Left cardiac atrium (tissue), 4 donors: ENCODE results near the gene EPAS1. TPM values are rescaled to one million over a fixed set of nuclear protein-coding genes. Genes with fewer than 3 reads are reported as not detected.

Source experiments
- ATAC-seq, 2 donors: fragments of 200-7000 bp; cut with Tn5 transposase; one replicate each; pipeline ENCODE4 v1.9.1; 2020; ENCODE audit warnings: mild to moderate bottlenecking in 2 of 2, moderate library complexity in 2 of 2
- DNase-seq: peaks from one replicate; pipeline ENCODE4 v3.0.0-alpha.2; 2020
- intact Hi-C, 2 donors: fragments of 100-400 bp; cut with DNase I; formaldehyde crosslinking; loops; one replicate each; pipeline versions ENCODE4 v1.14.1 to v1.15.1; 2022 to 2023
- long read RNA-seq: library from polyadenylated mRNA; unstranded; transcript quantifications from one replicate; pipeline ENCODE4 v2.0.0, GENCODE V29; 2021
- total RNA-seq, 2 donors: library from RNA; stranded (reverse); fragmentation: NEBNext Ultra II Directional; extraction: Animal tissue kit (Norgen Biotek cat#: 25700); gene quantifications; one replicate each; pipeline ENCODE4 v1.2.1, GENCODE V29; 2021
- donor health status: DM: no; HTN: yes; CAD: no.
- donor health status: DM: no; HTN: yes; CAD: no; lungs with severe emphysema.
- donor health status: DM: yes; HTN: yes; CAD: no.
- donor health status: Dilated cardiomyopathy.

Gene EPAS1
- total RNA-seq, result 100 to 1,000 TPM; 262 to 377 TPM
- long read RNA-seq, full-length matches to known transcripts, result 29 of 91 reads
- long read RNA-seq, partial matches to known transcripts, result 57 of 91 reads
- long read RNA-seq, other reads (novel, unspliced or antisense), result 5 of 91 reads

- intact Hi-C loops, result loop anchor here (5.0 to 10.0 kb wide), 4 partner anchors 68 to 235 kb away; no protein-coding TSS in a partner anchor
Measured at GRCh38 chr2:46296840-46297545, at the start of gene EPAS1. TSS of gene EPAS1 (plus strand) at chr2:46297407. CDS start at chr2:46297912, 505 bp downstream.

DNA sequence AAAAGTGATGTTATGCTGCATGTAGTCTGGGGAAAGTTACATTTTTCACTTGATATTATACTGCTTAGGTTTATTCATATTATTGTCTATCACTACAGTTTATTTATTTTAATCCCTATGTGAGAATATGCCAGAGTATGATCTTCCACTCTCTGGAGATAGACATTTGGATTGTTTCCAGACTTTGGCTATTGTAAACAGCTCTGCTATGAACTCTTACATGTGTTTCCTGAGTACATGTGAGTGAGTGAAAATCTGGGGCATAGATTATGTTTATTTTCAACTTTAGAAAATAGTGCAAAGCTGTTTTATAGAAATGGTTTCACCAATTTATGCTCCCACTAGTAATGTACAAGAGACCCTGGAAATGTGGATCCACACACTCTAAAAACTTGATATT lies 49.0 kb upstream of the EPAS1 start:
- intact Hi-C loops, result no loop called here
- no peak for DNase-seq
- peak; percentile 14 to 20 for ATAC-seq

More at GRCh38 chr2:46296840-46297545, at the start of gene EPAS1:
- DNase-seq (peak; percentile 97), ATAC-seq (peak; percentile 87)

GRCh38 chr2:46249654-46250053 lies 47.6 kb upstream of the EPAS1 start:
- intact Hi-C loops, result no loop called here
- ATAC-seq (no peak), DNase-seq (no peak)

GRCh38 chr2:46252891-46253659 lies 44.1 kb upstream of the EPAS1 start:
- peak; percentile 80 for DNase-seq
- intact Hi-C loops, result loop anchor here in 1 of 2 donors (1.0 kb wide), 1 partner anchor 22 kb away; no protein-coding TSS in a partner anchor
- ATAC-seq, result peak; percentile 88 to 90

DNA sequence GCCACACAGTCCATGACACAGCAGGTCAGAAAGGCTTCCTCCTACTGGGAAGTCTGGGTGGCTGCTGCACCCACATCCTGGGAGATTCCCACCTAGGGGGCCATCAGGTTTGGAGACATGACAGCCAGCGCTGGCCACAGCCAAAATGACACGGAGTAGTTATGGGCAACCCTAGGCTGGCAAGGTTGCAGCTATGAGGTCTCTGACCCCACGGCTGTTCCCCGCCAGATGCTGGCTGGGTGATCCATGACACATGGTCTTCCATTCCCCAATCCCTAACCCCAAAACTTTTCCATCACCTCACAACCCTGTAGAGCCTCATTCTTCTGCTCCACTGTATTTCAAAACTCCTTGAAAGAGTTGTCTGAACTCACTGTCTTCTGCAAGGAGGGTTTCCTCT lies 42.7 kb upstream of the EPAS1 start:
- ATAC-seq (no peak), DNase-seq (no peak)
- intact Hi-C loops, result no loop called here

- DNase-seq (no peak), ATAC-seq (no peak)
- intact Hi-C loops, result no loop called here
Measured at GRCh38 chr2:46256563-46257142, 40.6 kb upstream of the EPAS1 start.

- intact Hi-C loops, result no loop called here
- ATAC-seq (peak in 1 of 2 donors; percentile 15), DNase-seq (no peak)
Measured at GRCh38 chr2:46257476-46257875, 39.7 kb upstream of the EPAS1 start.

GRCh38 chr2:46257980-46258379 lies 39.2 kb upstream of the EPAS1 start:
- DNase-seq (no peak), ATAC-seq (no peak)
- intact Hi-C loops, result no loop called here

DNA sequence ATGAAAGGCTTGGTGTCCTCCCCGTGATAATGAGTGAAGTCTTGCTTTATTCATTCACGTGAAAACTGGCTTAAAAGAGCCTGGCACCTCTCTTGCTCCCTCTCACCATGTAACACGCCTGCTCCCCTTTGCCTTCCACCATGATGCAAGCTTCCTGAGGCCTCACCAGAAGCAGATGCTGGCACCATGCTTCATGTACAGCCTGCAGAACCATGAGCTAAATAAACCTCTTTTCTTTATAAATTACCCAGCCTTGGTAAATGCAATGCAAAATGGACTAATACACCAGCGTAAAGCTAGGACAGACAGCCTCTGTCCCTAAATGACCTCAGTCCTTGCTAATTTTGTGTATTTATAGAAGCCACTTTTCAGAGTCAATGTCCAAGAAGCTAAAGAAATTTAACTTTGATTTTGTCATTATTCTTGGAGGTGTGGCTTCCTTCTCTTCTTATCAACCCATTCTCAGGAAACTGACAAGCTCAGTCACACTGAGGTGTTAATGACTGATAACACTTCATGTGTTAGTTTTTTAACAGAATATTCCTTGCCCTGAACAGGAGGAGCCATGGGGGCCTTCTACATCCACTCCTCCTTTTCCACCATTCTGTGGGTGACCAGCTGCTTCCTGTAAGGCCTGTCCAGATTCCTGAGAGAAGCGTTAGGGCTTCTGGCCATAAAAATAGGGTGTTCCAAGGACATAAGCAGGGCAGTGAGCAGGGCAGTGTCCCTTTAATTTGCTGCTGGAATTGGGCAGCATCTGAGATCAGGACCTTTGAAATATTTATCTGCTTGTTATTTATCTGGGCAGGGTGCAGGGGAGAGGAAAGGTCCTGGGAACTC lies 38.0 kb upstream of the EPAS1 start:
- intact Hi-C loops, result no loop called here
- DNase-seq, result peak; percentile 53

DNA sequence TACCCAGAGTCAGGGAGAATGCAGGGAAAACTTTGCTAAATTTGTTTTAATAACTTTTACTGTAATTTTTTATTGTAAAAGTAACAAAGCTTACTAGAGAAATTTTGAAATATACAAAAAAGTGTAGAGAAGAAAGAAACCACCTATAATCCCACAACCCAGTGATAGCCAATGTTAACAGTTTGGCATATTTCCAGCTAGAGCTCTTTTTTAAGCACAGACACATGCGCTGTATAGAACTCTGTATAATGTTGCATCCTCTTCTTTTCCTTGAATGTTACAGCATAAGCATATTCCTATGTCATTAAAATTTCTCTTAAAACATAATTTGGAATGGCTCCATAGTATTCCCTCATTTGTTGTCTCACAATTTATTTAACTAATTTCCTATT lies 37.4 kb upstream of the EPAS1 start:
- intact Hi-C loops, result no loop called here
- DNase-seq, result no peak
- ATAC-seq, result no peak

More for the DNA sequence above, 38.0 kb upstream of the EPAS1 start:
- ATAC-seq, result peak; percentile 67 to 80

DNA sequence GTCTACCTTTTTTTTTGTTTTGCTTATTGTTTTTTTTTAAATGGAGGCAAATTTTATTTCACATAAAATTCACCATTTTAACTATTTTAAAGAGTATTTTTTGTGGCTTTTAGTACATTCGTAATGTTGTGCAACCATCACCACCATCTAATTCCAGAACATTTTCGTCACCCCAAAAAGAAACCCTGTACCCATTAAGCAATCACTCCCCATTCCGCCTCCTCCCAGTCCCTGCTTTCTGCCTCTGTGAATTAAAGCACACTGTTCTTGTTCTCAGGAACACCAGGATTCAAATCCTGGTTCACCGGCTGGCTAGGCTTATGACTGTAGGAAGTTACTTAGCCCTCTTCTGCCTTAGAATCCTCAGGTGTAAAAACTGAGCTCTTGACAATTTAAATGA lies 36.9 kb upstream of the EPAS1 start:
- no peak for ATAC-seq
- intact Hi-C loops, result no loop called here
- no peak for DNase-seq

- DNase-seq (no peak), ATAC-seq (no peak)
- intact Hi-C loops, result no loop called here
Measured at GRCh38 chr2:46262248-46262938, 34.8 kb upstream of the EPAS1 start.

DNA sequence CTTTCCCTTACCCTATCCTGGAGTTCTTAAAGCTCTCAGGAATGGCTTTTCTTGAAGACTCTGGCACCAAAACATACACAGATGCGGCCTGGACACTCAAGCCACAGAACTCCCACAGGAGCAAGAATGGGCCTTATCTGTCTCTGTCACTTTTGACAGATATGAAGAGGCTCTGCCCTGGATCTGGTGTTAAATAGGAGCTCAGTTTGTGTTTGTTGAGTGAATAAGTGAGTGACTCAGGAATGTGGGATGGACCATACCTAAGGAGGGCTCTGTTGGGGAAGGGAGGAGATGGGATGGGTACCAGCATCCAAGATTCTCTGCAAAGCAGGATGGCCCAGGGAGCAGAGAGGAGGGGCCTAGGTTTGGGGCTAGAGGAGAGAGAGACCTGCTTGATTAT lies 33.9 kb upstream of the EPAS1 start:
- DNase-seq (no peak), ATAC-seq (no peak)
- intact Hi-C loops, result no loop called here

GRCh38 chr2:46264447-46264846 lies 32.8 kb upstream of the EPAS1 start:
- no peak for DNase-seq

GRCh38 chr2:46266134-46266533 lies 31.1 kb upstream of the EPAS1 start:
- intact Hi-C loops, result no loop called here
- DNase-seq, result no peak
- ATAC-seq, result no peak

More at GRCh38 chr2:46264447-46264846, 32.8 kb upstream of the EPAS1 start:
- ATAC-seq, result no peak
- intact Hi-C loops, result no loop called here

GRCh38 chr2:46267616-46268015 lies 29.6 kb upstream of the EPAS1 start:
- intact Hi-C loops, result no loop called here
- DNase-seq (no peak), ATAC-seq (no peak)

- DNase-seq, result no peak
- intact Hi-C loops, result no loop called here
- ATAC-seq, result peak in 1 of 2 donors; percentile 14
Measured at GRCh38 chr2:46268196-46268595, 29.0 kb upstream of the EPAS1 start.

- DNase-seq, result no peak
- ATAC-seq, result no peak
- intact Hi-C loops, result no loop called here
Measured at GRCh38 chr2:46269001-46269400, 28.2 kb upstream of the EPAS1 start.
